Hepatocyte (in vitro differentiated cells): ENCODE results near the gene ABI3BP. TPM values are rescaled to one million over a fixed set of nuclear protein-coding genes. Genes with fewer than 3 reads are reported as not detected.

Experiments
- DNase-seq: peaks from one replicate; pipeline ENCODE4 v3.0.0-alpha.2; 2016; ENCODE audit warnings: low spot score
- H2AFZ ChIP-seq: fragments of 200-600 bp; sonication (generic); 2 replicates; pipeline ENCODE4 v1.6.0; 2016; ENCODE audit warnings: antibody characterized with exemption, mild to moderate bottlenecking
- H3K27ac ChIP-seq: fragments of 200-600 bp; sonication (generic); 2 replicates; pipeline ENCODE4 v1.5.1; 2016; ENCODE audit warnings: mild to moderate bottlenecking
- H3K27me3 ChIP-seq: fragments of 200-600 bp; sonication (generic); 2 replicates; pipeline ENCODE4 v1.6.1; 2016
- H3K36me3 ChIP-seq: fragments of 200-600 bp; sonication (generic); replicated peaks from 2 replicates; pipeline ENCODE4 v1.5.1; 2016; ENCODE audit warnings: low read depth; ENCODE audit not compliant: insufficient read depth
- H3K4me1 ChIP-seq: fragments of 200-600 bp; sonication (generic); 2 replicates; pipeline ENCODE4 v1.5.1; 2016; ENCODE audit warnings: mild to moderate bottlenecking, moderate library complexity; ENCODE audit not compliant: insufficient read depth
- H3K4me2 ChIP-seq: fragments of 200-600 bp; sonication (generic); 2 replicates; pipeline ENCODE4 v1.6.0; 2016
- H3K4me3 ChIP-seq: fragments of 200-600 bp; sonication (generic); 2 replicates; pipeline ENCODE4 v1.5.1; 2016; ENCODE audit warnings: mild to moderate bottlenecking
- H3K79me2 ChIP-seq: fragments of 200-600 bp; sonication (generic); 2 replicates; pipeline ENCODE4 v1.6.0; 2017; ENCODE audit warnings: mild to moderate bottlenecking
- H3K9me2 ChIP-seq: fragments of 200-600 bp; sonication (generic); replicated peaks from 2 replicates; pipeline ENCODE4 v1.6.0; 2017; ENCODE audit warnings: mild to moderate bottlenecking; ENCODE audit not compliant: insufficient read depth
- H3K9me3 ChIP-seq: fragments of 200-600 bp; sonication (generic); 2 replicates; pipeline ENCODE4 v1.5.1; 2016; ENCODE audit warnings: low read depth, mild to moderate bottlenecking
- H4K20me1 ChIP-seq: fragments of 200-600 bp; sonication (generic); 2 replicates; pipeline ENCODE4 v1.6.0; 2016; ENCODE audit warnings: mild to moderate bottlenecking; ENCODE audit not compliant: insufficient read depth, poor library complexity, severe bottlenecking
- CTCF ChIP-seq: fragments of 200-600 bp; sonication (generic); IDR thresholded peaks from 2 replicates; pipeline ENCODE4 v1.5.1; 2016; ENCODE audit warnings: antibody characterized with exemption, mild to moderate bottlenecking; ENCODE audit not compliant: poor library complexity
- EZH2 ChIP-seq: fragments of 200-600 bp; sonication (generic); IDR thresholded peaks from 2 replicates; pipeline ENCODE4 v1.6.1; 2016; ENCODE audit warnings: antibody characterized with exemption, mild to moderate bottlenecking, borderline replicate concordance
- EZH2phosphoT487 ChIP-seq: fragments of 200-600 bp; sonication (generic); IDR thresholded peaks from one replicate; pipeline ENCODE4 v1.6.1; 2018; ENCODE audit warnings: antibody characterized with exemption, mild to moderate bottlenecking, low read depth, moderate library complexity; ENCODE audit not compliant: unreplicated experiment, severe bottlenecking
- WGBS: methylation state at CpG from one replicate; pipeline ENCODE4 v1.1.6; 2016; ENCODE audit warnings: low lambda C conversion rate; ENCODE audit errors: missing lambda C conversion rate; 5-methylcytosine and 5-hydroxymethylcytosine counted together
- polyA plus RNA-seq: library from polyadenylated mRNA; unstranded; fragments of >200 nt; fragmentation: Nextera tagmentation; extraction: Ambion mirVana; gene quantifications from 2 replicates; pipeline ENCODE4 v1.2.1, GENCODE V29; 2016
- total RNA-seq: library from RNA; depleted of rRNA; stranded (reverse); fragments of >200 nt; gene quantifications from 2 replicates; pipeline ENCODE4 v1.2.3, GENCODE V29; 2014

Gene ABI3BP
- total and polyA plus RNA-seq, 2 experiments from 2014 or later = 10.4 to 18.6 TPM

GRCh38 chr3:100927775-100928174, 65.4 kb downstream of the ABI3BP start:
- H3K4me2 ChIP-seq = no peak overlapping the region
- H3K36me3 ChIP-seq = no peaks in the 10 kb centered on the region
- TF ChIP-seq CTCF = no peak
- TF ChIP-seq EZH2phosphoT487 = no peak
- no peak for TF ChIP-seq EZH2
- DNase-seq = no peak
- no peaks in the 10 kb centered on the region for H3K4me1 ChIP-seq
- no peaks in the 10 kb centered on the region for H4K20me1 ChIP-seq
- H3K27ac ChIP-seq = no peak overlapping the region
- no peaks in the 10 kb centered on the region for H3K9me3 ChIP-seq
- no peaks in the 10 kb centered on the region for H3K9me2 ChIP-seq
- H3K79me2 ChIP-seq = no peaks in the 10 kb centered on the region
- H3K27me3 ChIP-seq = peaks cover 2% of the 10 kb centered on the region
- H3K4me3 ChIP-seq = no peak overlapping the region
- H2AFZ ChIP-seq = no peak overlapping the region

GRCh38 chr3:100915706-100916495, 77.3 kb downstream of the ABI3BP start:
- Histone ChIP-seq H3K9me3 (no peaks in the 10 kb centered on the region), H3K4me1 (no peaks in the 10 kb centered on the region), H3K9me2 (no peaks in the 10 kb centered on the region), H3K27me3 (no peaks in the 10 kb centered on the region), H4K20me1 (no peaks in the 10 kb centered on the region), H3K4me2 (no peak overlapping the region), H3K79me2 (no peaks in the 10 kb centered on the region), H3K27ac (no peak overlapping the region), H3K36me3 (no peaks in the 10 kb centered on the region), H3K4me3 (no peak overlapping the region), H2AFZ (no peak overlapping the region)
- WGBS = 81% methylated on average over 10 of the region's 10 CpGs
- no peak for DNase-seq
- TF ChIP-seq EZH2 = no peak
- no peak for TF ChIP-seq CTCF
- TF ChIP-seq EZH2phosphoT487 = no peak

- Histone ChIP-seq H3K9me3 (no peaks in the 10 kb centered on the region), H3K36me3 (no peaks in the 10 kb centered on the region), H3K4me1 (no peaks in the 10 kb centered on the region), H3K27me3 (no peaks in the 10 kb centered on the region), H2AFZ (no peak overlapping the region), H3K27ac (no peak overlapping the region), H4K20me1 (no peaks in the 10 kb centered on the region), H3K9me2 (no peaks in the 10 kb centered on the region), H3K4me3 (no peak overlapping the region), H3K4me2 (no peak overlapping the region), H3K79me2 (no peaks in the 10 kb centered on the region)
- 85% methylated on average over 5 of the region's 5 CpGs for WGBS
- peak; percentile 17 for DNase-seq
- TF ChIP-seq CTCF = no peak
- no peak for TF ChIP-seq EZH2
- no peak for TF ChIP-seq EZH2phosphoT487
Measured at GRCh38 chr3:100913870-100914648, 79.2 kb downstream of the ABI3BP start.
